ENCODE measurements around the gene ZNF710.

Gene ZNF710

DNA sequence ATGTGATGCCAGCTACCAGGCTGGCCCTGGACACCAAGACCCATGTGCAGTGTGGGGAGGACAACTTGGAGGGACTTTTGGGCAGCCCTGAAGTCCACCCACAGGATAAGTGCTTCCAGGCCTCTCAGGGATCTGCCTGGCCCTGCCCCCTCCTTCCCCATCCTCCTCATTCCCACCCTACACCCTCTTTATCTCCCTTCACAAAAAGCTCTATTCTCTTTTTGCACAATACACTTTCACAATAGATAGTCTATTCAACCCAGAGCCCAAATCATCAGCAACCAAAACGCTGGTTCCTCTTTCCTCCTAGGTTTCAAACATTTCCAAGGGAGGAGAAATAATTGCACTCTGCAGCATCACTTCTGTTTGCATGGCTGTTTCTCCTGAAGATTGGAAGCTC lies 7.8 kb upstream of the ZNF710 start:
- DNase-seq = no peak

DNA sequence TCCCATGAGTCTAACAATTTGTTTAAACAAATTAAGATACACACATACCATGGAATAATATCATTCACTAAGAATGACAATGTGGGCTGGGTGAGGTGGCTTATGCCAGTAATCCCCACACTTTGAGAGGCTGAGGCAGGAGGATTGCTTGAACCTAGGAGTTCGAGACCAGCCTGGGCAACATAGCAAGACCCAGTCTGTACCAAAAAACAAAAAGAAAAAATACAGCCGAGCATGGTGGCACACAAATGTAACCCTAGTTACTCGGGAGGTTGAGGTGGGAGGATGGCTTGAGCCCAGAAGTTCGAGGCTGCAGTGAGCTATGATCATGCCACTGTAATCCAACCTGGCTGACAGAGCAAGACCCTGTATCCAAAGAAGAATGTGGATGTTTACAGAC lies 4.0 kb upstream of the ZNF710 start:
- no peak for DNase-seq

DNA sequence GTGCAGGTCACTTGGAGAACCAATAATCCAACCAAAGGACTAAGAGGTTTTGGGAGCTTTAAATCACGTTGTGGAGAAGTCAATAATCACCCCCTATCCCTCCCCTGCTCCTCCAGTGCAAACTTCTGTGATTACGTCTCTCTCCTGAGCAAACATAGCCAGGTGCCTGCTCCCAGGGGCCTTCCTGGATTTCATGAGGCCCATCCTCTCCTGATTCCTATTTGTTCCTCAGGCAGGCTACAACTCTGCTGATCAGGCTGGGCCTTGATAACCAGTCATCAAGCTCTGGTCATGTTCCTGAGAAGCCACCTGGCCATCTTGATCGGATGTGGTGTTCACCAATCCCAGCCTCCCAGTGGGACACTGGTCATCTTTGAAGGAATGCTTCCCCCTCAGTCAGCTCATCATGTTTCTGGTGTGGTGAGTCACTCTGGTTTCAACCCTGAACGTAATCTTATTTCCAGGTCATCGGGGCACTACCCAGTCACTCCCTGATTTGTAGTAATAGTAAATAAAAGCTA lies 2.9 kb upstream of the ZNF710 start:
- DNase-seq = no peak

DNA sequence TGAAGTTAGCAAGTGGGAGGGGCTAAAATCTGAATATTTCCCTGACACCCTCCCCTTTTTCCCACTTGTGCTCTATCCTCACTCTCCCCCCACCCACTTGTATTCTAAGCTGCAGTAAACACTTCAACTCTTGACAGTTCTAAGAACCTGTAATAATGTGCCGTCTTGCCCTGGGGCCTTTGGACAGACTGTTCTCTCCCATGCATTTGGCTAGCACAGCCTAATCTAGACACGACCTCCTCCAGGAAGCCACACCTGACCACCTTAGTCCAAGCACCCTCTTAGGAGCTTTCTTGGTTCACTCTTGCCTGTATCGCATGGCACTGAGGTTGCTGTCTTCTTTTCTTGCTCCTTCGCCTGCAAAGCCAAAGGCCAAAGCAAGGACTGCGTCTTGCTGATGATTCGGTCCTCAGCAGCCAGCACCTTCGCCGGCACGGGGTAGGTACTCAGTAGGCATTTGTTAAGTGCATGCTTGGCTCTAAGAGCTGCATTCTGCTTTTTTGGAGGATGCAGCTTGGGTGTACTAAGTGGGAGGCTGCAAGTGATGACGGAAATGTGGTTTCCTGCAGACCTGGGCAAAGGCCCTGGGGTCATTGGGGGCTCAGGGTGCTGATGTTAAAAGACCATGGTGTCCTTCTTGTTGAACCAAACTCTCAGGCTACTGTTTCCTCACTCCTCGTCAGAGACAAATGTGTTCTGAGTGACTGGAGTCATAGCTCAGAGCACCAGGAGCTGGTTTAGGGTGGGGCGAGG lies 2.0 kb upstream of the ZNF710 start:
- DNase-seq = no peak

DNA sequence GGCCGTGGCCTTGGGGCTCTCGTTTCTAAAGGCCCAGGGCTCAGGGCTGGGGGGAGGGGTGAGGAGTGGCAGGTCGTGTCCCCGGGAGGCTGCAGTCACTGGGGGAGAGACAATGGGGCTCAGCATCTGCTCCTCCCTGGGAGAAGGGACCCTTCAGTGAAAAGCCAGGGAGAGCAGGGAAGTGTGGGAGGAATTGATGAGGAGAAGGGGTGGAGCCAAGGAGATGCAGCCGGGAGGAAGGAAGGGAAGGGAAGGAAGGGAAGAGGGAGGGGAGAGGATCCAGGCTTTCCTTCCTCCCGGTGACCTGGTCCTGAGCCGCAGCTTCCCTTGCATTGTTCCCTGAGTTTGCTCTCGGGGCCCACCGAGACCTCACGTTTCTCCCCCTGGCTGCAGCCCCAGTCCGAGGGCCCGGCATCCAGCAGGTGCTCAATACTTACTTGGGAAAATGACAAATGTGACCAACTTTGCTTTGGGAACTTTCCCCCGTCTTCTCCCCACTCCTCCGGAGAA lies 1.4 kb upstream of the ZNF710 start:
- DNase-seq = no peak

DNA sequence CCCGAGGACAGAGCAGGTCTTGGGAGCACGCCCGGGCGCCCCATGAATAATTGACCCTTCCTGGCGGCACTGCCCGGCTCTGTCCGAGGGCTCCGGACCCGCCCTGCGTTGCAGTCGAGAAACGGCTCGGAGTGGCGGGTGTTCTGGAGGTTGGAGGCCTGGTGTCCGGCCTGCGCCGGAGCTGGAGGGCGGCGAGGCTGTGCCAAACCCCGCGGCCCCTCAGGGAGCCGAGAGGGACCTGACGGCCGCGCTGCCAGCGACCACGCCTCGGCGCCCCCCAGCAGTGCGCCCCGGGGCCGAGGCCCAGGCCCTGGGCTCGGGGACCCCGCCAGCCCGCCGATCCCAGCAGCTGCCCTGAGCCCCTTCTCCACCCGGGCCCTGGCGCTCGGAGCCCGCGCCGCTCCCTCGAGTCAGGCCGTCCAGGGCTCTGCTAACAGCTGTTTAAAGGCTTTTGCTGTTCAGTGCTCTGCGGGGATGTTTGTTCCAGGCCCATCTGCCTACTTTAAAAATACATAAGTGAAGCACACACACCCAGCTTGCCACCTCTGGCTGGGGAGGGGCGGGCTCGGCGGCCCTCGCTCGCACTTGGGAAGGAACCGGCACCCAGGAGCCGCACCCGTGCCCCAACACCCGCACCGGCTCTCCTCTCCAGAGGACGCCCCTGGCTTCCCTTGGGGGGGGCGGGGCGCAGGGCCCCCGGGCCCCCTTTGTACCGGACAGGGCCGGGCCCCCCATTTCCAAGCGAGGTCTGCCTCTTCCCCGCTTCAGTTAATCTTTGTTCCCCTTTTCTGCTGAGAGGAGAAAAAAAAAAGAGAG lies 730 bp upstream of the ZNF710 start:
- DNase-seq = no peak

DNA sequence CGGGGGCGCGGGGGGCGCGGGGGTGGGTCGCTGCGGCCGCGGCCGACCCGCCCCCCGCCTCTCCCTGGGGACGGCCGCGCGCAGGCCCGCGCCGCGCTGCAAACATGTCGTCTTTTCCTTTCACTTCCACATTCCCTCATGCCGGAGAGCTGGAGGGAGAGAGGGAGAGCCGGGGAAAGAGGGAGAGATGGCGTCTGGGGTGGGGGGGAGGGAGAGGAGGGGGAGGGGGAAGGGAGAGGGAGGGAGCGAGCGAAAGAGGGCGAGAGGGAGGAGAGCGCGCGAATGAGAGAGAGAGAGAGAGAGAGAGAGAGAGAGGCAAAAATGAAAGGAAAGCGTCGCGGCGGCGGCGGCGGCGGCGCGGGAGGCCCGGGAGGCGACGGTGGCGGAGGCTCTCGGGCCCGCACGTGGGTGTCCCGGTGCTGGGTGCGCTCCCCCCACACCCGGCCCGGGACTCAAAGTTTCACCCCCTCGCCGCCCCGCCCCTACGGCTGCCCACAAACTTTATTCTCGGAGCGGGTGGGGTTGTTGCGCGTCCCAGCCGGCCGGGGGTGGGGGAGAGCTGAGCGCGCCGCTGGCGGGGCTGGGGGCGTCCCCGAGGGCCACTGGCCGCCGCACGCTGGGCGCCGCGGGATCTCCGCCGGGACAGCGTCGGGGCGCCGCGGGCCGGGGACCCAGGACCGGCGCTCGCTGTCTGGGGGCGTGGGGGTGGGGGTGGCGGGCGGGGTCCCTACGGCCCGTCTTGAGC lies 731 bp downstream of the ZNF710 start:
- DNase-seq = peak; percentile 69

DNA sequence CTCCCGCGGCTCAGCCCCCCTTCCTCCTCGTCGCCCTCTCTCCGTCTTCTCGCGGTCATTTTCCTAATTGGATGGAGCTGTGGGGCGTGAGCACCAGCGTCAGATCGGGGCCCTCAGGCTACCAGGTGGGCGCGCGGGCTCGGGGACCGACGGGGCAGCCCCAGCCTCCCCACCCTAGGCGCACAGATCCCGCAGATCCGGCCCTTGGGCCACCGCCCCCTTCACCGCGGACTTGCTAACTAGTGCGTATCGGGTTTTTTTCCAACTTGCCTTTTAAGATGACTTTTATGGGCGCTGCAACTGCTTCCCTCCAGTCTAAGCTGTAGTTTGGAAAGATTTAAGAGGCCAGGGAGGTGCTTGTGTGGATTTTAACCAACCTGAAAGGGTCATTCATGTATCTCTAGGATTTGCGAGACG lies 1.3 kb downstream of the ZNF710 start:
- DNase-seq = peak; percentile 38

DNA sequence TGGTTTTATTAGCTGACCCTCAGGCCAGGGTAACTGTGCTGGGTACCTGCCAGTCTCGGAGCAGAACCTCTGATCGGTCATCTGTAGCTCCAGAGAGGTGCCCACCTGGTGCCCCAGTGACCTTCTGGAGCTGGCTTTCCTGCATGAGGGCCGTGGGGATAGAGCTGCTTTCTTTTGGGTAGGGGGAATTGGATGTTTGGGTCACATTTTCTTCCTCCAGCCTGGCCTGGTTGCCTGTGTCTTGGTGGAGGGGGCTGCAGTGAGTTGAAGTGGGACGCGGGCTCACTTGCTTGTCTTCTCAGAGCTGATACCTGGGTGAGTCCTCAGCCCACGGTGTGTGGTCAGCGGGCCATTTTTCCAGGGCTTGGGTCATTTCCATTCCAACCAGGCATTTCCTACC lies 2.6 kb downstream of the ZNF710 start:
- no peak for DNase-seq

DNA sequence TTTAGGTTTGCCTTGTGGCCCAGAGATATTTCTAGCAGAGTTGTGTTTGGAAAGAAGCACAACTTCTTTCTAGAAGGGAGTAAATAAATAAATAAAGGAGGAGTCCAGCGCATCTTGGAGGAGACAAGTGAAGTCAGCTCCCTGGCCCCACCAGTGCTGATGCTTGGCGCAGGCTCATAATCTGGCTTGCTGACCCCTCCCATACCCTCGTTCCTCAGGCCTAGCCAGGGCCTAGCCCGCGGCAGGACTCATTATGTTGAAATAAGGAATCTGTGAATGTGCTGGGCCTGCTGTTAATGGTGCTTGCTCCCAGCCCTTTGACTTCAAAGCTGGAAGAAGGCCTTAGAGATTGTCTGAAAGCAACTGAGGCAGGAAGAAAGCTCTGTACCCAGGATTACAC lies 3.1 kb downstream of the ZNF710 start:
- DNase-seq = no peak

DNA sequence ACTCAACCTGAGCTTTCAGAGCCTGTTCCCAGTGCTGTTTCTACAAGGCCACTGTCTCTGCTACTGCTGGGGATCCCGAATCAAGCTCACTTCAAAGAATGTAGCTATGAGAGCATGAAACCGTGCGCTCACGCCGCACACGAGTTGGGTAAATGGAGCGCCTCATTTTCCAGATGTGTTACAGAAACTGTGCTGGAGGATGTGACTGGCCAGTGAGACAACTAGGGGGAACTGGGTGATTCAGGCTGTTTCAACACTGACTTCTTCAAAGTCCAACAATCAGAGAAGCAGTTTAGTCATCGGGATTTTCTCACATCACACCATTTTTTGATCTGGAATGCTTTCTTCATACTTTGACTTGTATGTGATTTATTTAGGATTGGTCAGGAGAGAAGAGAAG lies 3.5 kb downstream of the ZNF710 start:
- DNase-seq = no peak

DNA sequence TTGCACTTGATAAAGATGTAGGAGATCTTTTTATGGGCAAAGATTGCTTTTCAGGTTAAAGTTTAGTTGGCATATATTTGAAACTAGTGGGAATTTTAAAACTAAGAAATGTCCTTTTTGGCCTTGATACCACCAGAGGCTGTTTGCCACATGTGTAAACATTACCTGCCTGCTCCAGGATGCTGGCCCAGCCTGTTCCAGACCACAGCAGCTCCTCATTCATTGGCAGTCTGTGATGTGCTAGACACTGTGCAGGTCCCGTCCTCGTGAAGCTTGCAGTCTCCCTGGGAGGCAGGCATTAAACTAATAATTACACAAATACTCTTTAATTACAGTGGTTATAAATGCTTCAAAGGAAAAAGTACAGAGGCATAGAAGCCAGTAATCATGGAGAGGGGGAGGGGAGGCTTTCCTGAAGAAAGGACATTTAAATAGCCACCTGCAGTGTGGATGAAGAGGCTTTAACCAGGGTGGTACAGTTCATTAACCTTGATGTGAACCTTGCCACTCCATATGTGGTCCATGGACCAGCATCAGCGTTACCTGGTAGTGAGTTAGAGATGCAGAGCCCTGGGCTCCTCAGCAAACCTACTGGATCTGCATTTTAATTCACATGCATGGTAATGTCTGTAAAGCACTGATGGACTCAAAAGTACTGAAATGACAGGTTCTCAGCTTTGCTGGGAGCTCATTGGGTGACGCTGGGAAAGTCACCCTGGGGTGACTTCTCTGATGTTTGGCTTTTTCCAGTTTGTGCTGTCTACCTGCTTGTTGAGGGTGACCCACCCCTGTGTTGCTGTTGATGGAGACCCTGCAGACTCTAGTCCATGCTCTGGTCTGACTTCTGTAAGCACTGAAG lies 5.3 kb downstream of the ZNF710 start:
- DNase-seq = no peak

DNA sequence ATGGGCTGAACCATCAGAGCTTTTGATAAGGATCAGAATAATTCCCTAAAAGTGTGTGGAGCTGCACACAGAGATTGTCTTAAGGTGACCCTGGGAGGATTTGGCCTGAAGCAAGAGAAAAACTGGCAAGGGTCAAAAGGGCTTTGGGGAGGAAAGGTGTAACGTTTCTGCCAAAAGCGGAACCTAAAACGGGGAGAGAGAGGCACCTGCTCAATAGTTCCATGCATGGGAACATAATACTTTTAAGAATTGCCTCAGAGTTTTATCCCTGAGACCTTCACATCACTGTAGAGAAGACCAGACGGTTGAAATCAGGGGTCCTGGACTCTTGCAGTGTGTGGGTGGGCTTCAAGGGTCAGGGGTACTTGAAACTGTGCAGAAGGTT lies 5.9 kb downstream of the ZNF710 start:
- DNase-seq = no peak

DNA sequence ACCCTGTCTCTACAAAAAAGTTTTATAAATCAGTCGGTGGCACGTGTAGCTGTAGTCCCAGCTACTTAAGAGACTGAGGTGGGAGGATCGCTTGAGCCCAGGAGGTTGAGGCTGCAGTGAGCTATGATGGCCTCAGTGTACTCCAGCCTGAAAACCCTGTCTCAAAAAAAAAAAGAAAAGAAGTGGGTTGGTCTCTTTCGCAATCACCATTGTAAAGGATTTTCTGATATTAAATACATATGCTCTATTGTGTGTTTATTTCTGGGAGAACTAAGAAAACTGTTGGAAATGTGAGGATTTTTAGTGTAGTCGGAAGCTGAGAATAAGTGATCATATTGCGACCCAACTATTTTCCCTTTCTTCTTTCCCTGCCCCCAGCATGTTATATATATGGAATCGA lies 7.5 kb downstream of the ZNF710 start:
- no peak for DNase-seq

DNA sequence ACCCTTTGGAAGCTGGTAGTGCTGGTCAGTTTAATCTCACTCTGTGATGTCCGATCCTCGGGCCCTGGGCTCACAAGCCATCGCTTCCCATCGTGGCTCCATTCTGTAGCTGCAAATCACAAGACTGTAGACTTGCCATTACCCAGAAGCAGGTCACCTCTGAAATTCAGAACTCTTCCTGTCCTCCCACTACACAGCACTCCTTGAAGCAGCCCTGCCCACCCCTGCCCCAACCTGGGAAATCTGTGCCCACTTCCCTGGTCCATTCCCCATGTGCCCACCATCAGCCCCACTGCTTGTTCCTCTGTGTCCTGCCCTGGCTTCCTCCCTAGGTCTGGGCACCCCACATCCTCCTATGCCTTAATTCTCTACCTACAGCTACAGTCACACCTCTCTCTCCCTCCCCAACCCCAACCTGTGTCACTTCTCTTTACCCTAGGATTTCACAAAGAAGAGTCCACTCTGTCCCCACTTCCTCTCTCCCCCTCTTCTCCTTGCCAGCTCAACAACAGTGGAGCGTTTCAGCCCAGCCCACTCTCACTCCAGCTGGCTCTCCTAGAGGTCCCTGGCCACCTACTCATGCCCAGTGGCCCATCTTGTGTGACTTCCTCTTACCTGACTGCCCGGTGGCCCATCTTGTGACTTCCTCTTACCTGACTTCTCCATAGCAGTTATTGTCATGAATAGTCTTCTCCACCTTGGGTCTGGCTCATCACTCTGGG lies 8.3 kb downstream of the ZNF710 start:
- DNase-seq = no peak

DNA sequence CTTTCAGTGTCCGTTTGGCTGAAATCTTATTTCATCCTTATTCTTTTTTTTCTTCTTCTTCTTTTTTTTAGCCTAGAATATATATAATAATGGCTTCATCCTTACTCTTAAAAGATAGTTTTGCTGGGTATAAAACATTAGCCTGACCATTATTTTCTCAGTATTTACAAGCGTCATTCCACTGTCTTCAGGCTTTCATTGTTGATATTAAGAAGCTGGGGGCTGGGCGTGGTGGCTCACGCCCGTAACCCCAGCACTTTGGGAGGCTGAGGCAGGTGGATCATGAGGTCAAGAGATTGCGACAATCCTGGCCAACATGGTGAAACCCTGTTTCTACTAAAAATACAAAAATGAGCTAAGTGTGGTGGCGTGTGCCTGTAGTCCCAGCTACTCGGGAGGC lies 10.6 kb downstream of the ZNF710 start:
- DNase-seq = no peak

DNA sequence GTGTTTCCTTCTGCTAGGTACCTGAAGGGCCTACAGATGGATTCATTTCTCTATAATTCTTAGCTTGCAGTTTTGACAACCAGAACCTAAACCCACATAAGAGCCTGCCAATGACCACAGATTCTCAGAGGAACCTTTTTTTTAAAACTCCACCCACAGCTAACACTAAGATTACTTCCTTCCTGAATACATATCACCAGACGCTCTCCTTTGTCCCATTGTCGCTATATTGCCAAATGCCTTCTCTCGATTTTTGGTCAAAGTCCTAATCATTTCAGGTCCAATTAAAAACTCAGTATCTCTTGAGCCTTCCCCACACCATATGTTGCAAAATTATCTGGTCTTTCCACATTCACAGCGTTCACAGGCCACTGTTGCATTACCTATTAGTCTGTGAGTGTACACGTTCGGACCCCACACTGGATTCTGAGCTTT lies 12.4 kb downstream of the ZNF710 start:
- no peak for DNase-seq

DNA sequence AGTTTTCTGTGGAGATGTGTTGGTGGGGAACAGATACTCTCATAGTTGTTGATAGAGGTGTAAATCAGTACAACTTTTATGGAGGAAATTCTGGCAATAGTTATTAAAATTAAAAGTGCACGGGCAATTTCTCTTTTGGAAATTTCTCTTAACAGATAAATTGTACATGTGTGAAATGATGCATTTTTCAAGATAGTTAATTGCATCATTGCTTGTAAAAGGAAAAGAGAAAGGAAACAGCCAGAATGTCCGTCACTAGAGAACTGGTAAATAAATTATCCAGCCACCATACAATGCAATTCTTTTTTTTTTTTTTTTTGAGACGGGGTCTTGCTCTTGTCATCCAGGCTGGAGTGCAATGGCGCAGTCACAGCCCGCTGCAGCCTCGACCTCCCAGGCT lies 14.2 kb downstream of the ZNF710 start:
- no peak for DNase-seq

DNA sequence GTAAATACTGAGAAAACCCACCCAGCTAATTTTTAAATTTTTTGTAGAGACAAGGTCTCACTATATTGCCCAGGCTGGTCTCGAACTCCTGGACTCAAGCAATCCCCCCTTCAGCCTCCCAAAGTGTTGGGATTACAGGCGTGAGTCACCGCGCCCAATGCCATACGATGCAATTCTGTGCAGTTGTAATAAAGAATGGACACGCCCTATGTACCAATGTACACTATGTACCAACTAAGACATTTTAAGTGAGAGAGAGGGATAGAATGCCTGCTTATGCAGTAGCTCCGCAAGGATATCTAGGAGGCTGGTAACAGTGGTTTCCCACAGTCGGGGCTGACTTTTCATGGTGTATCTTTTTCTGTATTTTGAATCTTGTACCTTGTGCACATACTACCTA lies 14.6 kb downstream of the ZNF710 start:
- no peak for DNase-seq

DNA sequence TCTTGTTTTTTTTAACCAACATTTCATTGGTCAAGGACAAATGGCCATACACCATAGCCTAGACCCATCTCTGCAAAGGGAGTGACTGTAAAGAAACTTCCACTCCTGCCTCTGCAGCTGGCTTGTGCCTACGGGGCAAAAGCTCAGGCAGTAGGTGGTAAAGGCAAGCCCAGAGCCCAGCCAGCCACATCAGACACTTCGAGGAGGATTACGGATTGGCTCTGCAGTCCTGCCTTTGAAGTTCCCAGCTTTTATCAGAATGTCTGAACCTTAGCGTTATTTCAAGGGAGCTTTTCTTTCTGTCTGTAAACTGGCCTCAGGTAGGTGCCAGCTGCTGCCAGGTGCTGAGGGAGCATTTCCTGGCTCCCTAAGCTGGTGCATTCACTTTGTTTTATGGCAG lies 15.6 kb downstream of the ZNF710 start:
- no peak for DNase-seq

DNA sequence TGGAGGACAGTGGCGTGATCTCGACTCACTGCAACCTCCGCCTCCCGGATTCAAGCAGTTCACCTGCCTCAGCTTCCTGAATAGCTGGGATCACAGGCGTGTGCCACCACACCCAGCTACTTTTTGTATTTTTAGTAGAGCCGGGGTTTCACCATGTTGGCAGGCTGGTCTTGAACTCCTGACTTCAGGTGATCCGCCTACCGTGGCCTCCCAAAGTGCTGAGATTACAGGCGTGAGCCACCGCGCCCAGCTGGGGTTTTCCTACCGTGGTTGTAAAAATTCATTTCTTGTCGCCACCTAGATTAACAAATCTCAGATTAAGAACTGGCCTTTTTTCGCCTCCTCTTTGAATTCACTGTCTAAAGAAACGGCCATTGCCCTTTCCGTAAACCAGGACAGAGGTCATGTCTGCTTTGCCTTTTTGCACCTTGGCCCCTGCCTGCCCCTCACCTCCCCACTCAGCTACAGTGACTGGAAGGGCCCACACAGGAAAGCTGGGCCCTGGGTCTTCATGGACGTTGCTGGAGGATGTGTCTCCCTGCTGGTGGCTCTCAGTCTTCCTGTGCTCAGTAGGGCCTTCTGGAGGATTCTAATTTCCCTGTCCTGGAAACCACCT lies 17.2 kb downstream of the ZNF710 start:
- DNase-seq = no peak

Data from stimulated activated naive CD4-positive, alpha-beta T cell treated with Interleukin-2 at 50 U/mL for 16 hours (primary cell).